ENCODE measurements around the gene ZDHHC3. TPM values are rescaled to one million over a fixed set of nuclear protein-coding genes. Genes with fewer than 3 reads are reported as not detected.

Gene ZDHHC3
- total RNA-seq, 4 donors from 2014 or later: 59.6 to 81.3 (median 72.8) TPM

DNA sequence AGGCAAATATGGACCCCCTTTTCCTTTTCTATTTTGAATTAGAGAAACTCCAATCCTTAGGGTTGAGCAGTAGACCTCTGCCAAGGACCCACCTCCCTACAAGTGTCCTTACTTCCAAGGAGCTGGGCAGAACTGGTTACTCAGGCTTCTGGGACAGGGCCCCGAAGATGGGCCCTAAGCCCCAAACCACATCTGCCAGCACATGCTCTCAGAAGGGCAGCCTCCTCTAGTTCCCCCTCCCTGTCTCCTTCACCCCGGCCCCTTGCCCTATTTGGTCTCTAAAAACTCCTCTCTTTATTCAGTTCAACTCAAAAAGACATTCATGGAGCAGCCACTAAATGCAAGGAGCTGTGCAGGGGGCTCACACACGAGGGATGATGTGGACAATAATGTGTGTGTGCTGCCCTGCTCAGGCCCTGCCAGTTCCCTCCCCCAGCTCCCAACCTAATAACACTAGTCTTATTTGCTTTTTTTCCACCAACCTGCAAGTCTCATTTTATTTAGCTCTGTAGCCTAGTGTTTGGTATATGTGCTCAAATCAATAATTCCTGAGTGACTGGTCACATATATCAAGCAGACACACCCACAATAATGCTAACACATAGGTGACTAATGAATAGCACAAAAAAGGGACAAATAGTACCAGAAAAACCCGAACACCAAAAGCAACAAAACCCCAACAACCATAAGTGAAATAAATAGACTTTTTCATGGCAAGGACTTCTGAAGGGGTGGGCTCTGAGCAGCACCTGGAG lies 12.2 kb downstream of the ZDHHC3 start:
- no peak for DNase-seq (ENCODE audit: extremely low spot score)
- Histone ChIP-seq H3K27me3 (no peaks in the 10 kb centered on the region), H3K36me3 (peaks cover 0 to 8% (median 5%) of the 10 kb centered on the region in 4 donors), H3K4me3 (no peak overlapping the region), H3K4me1 (peaks cover 0 to 23% (median 11%) of the 10 kb centered on the region in 4 donors), H3K27ac (replicated peaks in 1 of 4) (no peak overlapping the region), H3K9me3 (no peaks in the 10 kb centered on the region)
- TF ChIP-seq POLR2A (IDR thresholded peaks at IDR 0.05; ENCODE audit: low read depth): no peak
- TF ChIP-seq CTCF (IDR thresholded peaks at IDR 0.05): no peak
- TF ChIP-seq EP300 (IDR thresholded peaks at IDR 0.05): no peak
- TF ChIP-seq POLR2AphosphoS5 (IDR thresholded peaks at IDR 0.05): no peak
- intact Hi-C loops (cut with DNase I): no loop called here
- 87% methylated on average over 4 of the region's 4 CpGs for WGBS

DNA sequence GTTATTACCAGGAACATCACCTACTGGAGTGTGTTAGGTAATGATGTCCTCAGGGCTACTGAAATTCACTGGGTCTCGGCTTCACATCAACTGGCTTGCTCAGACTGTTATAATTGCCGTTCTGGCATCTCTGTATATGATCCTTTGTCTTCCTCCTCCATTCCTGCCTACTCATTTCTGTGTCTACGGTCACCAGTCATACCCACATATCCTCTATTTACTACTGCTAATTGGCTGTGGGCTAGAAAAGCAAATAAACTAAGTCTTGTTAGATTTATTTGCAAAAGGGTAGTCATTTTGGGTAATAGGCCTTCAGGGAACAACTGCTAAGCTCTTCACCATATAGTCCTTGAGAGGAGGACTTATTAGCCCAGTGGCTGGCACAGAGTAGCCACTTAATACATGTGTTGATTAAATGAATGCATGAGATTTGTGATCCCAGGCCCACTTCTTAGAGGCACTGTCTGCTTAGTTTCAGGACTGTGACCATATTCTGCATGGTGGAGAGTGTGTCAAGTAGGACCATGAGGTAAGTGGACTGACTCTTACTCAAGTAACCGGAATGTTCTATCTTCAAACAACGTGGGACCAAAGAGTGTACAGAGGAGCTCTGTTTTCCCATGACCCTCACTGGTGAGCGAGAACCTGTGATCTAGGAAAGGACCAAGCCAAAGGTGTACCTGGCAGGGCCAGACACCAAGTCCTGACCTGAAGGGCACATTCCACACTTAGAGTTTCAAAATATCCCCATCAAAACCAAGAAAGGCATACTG lies 13.2 kb downstream of the ZDHHC3 start:
- DNase-seq (ENCODE audit: extremely low spot score): no peak
- no peaks in the 10 kb centered on the region for H3K27me3 ChIP-seq
- no peak overlapping the region for H3K4me3 ChIP-seq
- H3K9me3 ChIP-seq: no peaks in the 10 kb centered on the region
- H3K36me3 ChIP-seq: peaks cover 0 to 17% (median 14%) of the 10 kb centered on the region in 4 donors
- 92% methylated on average over 6 of the region's 6 CpGs for WGBS
- TF ChIP-seq POLR2A (IDR thresholded peaks at IDR 0.05; ENCODE audit: low read depth) (no peak), CTCF (IDR thresholded peaks at IDR 0.05) (no peak), POLR2AphosphoS5 (IDR thresholded peaks at IDR 0.05) (no peak), EP300 (IDR thresholded peaks at IDR 0.05) (no peak)
- peaks cover 0 to 23% (median 11%) of the 10 kb centered on the region in 4 donors for H3K4me1 ChIP-seq
- H3K27ac ChIP-seq (replicated peaks in 1 of 4): no peak overlapping the region
- intact Hi-C loops (cut with DNase I): no loop called here

- WGBS: 84% methylated on average over 3 of the region's 3 CpGs
- Histone ChIP-seq H3K4me3 (no peak overlapping the region), H3K9me3 (no peaks in the 10 kb centered on the region), H3K27me3 (no peaks in the 10 kb centered on the region), H3K27ac (replicated peaks in 1 of 4) (no peak overlapping the region), H3K4me1 (peaks cover 0 to 23% (median 11%) of the 10 kb centered on the region in 4 donors), H3K36me3 (peaks cover 0 to 22% (median 21%) of the 10 kb centered on the region in 4 donors)
- TF ChIP-seq EP300 (IDR thresholded peaks at IDR 0.05) (no peak), CTCF (IDR thresholded peaks at IDR 0.05) (no peak), POLR2A (IDR thresholded peaks at IDR 0.05; ENCODE audit: low read depth) (no peak), POLR2AphosphoS5 (IDR thresholded peaks at IDR 0.05) (no peak)
- intact Hi-C loops (cut with DNase I): no loop called here
- DNase-seq (ENCODE audit: extremely low spot score): no peak
These were observed 14.1 kb downstream of the ZDHHC3 start for GRCh38 chr3:44961888-44962287.

DNA sequence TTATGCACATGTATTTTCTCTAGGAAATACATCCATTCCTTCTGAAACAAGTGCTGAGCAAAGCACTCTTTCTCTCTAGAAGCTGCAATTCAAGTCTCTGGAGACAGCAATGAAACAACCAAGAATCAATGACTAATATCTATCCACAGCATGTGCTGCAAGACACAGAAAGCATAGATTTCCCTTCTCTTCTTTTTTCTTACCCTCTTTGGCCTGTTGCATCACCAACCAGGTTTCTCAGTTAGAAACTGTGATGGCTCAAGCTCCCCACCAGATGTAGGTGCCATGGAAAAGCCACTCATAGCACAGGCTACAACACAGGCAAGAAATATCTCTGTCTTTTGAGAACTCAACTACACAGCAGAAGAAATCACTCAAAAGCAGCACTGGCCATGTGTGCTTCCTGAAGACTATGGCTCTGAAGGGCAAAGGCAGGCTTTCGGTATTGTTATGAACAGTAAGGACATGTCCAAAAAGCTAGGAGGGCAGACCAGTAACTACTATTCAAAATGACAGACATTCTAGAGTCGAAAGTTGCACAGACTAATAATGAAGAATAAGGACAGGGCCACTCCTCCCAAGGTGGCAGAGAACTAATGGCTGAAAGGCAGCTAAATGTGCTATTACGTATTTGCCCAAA lies 15.5 kb downstream of the ZDHHC3 start:
- Histone ChIP-seq H3K27ac (replicated peaks in 1 of 4) (no peak overlapping the region), H3K4me3 (no peak overlapping the region), H3K36me3 (peaks cover 0 to 22% (median 22%) of the 10 kb centered on the region in 4 donors), H3K9me3 (no peaks in the 10 kb centered on the region), H3K4me1 (peaks cover 0 to 25% (median 14%) of the 10 kb centered on the region in 4 donors), H3K27me3 (no peaks in the 10 kb centered on the region)
- WGBS: 100% methylated on average over 3 of the region's 3 CpGs
- DNase-seq (ENCODE audit: extremely low spot score): no peak
- intact Hi-C loops (cut with DNase I): no loop called here
- TF ChIP-seq EP300 (IDR thresholded peaks at IDR 0.05) (no peak), POLR2AphosphoS5 (IDR thresholded peaks at IDR 0.05) (no peak)

- H3K4me1 ChIP-seq: peaks cover 0 to 15% (median 6%) of the 10 kb centered on the region in 4 donors
- H3K9me3 ChIP-seq: no peaks in the 10 kb centered on the region
- TF ChIP-seq CTCF (IDR thresholded peaks at IDR 0.05) (no peak), EP300 (IDR thresholded peaks at IDR 0.05) (no peak), POLR2A (IDR thresholded peaks at IDR 0.05; ENCODE audit: low read depth) (no peak), POLR2AphosphoS5 (IDR thresholded peaks at IDR 0.05) (no peak)
- intact Hi-C loops (cut with DNase I): no loop called here
- no peak overlapping the region for H3K27ac ChIP-seq (replicated peaks in 1 of 4)
- no peak for DNase-seq (ENCODE audit: extremely low spot score)
- WGBS: 91% methylated on average over 7 of the region's 7 CpGs
- H3K4me3 ChIP-seq: no peak overlapping the region
- peaks cover 0 to 28% (median 24%) of the 10 kb centered on the region in 4 donors for H3K36me3 ChIP-seq
- H3K27me3 ChIP-seq: no peaks in the 10 kb centered on the region
These were observed 17.6 kb downstream of the ZDHHC3 start for GRCh38 chr3:44958386-44958785.
